ENCODE data around the gene OR5AC2.
A peak's percentile ranks its signal among the peaks of the same experiment; 100 is the strongest.

Gene OR5AC2

GRCh38 chr3:98049271-98049670, 37.7 kb upstream of the OR5AC2 start:
- no peak for TF ChIP-seq CTCF (IDR thresholded peaks at IDR 0.05; ENCODE audit: low read depth, low read length)
- H3K4me1 ChIP-seq: no peaks in the 10 kb centered on the region
- no peaks in the 10 kb centered on the region for H3K36me3 ChIP-seq
- no peaks in the 10 kb centered on the region; the same call in 1 of the 2 replicates for H3K27me3 ChIP-seq
- no peak overlapping the region for H3K4me3 ChIP-seq (ENCODE audit: low read depth, low read length)
- DNase-seq: no peak
- no peaks in the 10 kb centered on the region for H3K9me3 ChIP-seq

GRCh38 chr3:98056035-98056434, 30.9 kb upstream of the OR5AC2 start:
- no peak for TF ChIP-seq CTCF (IDR thresholded peaks at IDR 0.05; ENCODE audit: low read depth, low read length)
- no peaks in the 10 kb centered on the region for H3K9me3 ChIP-seq
- H3K27me3 ChIP-seq: no peaks in the 10 kb centered on the region
- no peak overlapping the region for H3K4me3 ChIP-seq (ENCODE audit: low read depth, low read length)
- no peak for DNase-seq
- H3K36me3 ChIP-seq: no peaks in the 10 kb centered on the region
- no peaks in the 10 kb centered on the region for H3K4me1 ChIP-seq

GRCh38 chr3:98057631-98058030, 29.3 kb upstream of the OR5AC2 start:
- Histone ChIP-seq H3K27me3 (no peaks in the 10 kb centered on the region), H3K36me3 (no peaks in the 10 kb centered on the region), H3K9me3 (no peaks in the 10 kb centered on the region), H3K4me3 (ENCODE audit: low read depth, low read length) (no peak overlapping the region), H3K4me1 (no peaks in the 10 kb centered on the region)
- no peak for DNase-seq
- no peak for TF ChIP-seq CTCF (IDR thresholded peaks at IDR 0.05; ENCODE audit: low read depth, low read length)

GRCh38 chr3:98058244-98058960, 28.6 kb upstream of the OR5AC2 start:
- TF ChIP-seq CTCF (IDR thresholded peaks at IDR 0.05; ENCODE audit: low read depth, low read length): no peak
- no peaks in the 10 kb centered on the region for H3K27me3 ChIP-seq
- H3K4me3 ChIP-seq (ENCODE audit: low read depth, low read length): no peak overlapping the region
- no peaks in the 10 kb centered on the region for H3K4me1 ChIP-seq
- H3K36me3 ChIP-seq: no peaks in the 10 kb centered on the region
- DNase-seq: no peak
- no peaks in the 10 kb centered on the region for H3K9me3 ChIP-seq

GRCh38 chr3:98068824-98069223, 18.1 kb upstream of the OR5AC2 start:
- Histone ChIP-seq H3K4me1 (no peaks in the 10 kb centered on the region), H3K4me3 (ENCODE audit: low read depth, low read length) (no peak overlapping the region), H3K36me3 (no peaks in the 10 kb centered on the region), H3K27me3 (no peaks in the 10 kb centered on the region; the same call in 1 of the 2 replicates), H3K9me3 (no peaks in the 10 kb centered on the region)
- no peak for DNase-seq
- peak; percentile 27 for TF ChIP-seq CTCF (IDR thresholded peaks at IDR 0.05; ENCODE audit: low read depth, low read length)

GRCh38 chr3:98070840-98071239, 16.1 kb upstream of the OR5AC2 start:
- no peak for DNase-seq
- Histone ChIP-seq H3K36me3 (no peaks in the 10 kb centered on the region), H3K4me3 (ENCODE audit: low read depth, low read length) (no peak overlapping the region), H3K4me1 (no peaks in the 10 kb centered on the region), H3K9me3 (no peaks in the 10 kb centered on the region), H3K27me3 (no peaks in the 10 kb centered on the region; the same call in 1 of the 2 replicates)
- TF ChIP-seq CTCF (IDR thresholded peaks at IDR 0.05; ENCODE audit: low read depth, low read length): no peak
